ENCODE results near the gene JAK2. TPM values are rescaled to one million over a fixed set of nuclear protein-coding genes. Genes with fewer than 3 reads are reported as not detected.
"Not testable (repeated sequence)": the region's sequence is repeated elsewhere in the genome, so short reads cannot be mapped to it uniquely, and the experiment has no call there.

Gene JAK2
- 17.2 TPM for polyA plus RNA-seq (ENCODE audit: insufficient read length)
- long read RNA-seq, donor 1: 0 reads
- long read RNA-seq, donor 2: 0 reads
- long read RNA-seq, donor 3, partial matches to known transcripts: 0 of 1 reads
- long read RNA-seq, donor 3, other reads (novel, unspliced or antisense): 0 of 1 reads
- long read RNA-seq, donor 4: 0 reads
- long read RNA-seq, donor 5: 0 reads
- long read RNA-seq, donor 6: 0 reads
- long read RNA-seq, donor 7, full-length matches to known transcripts: 2 of 2 reads
- long read RNA-seq, donor 7, partial matches to known transcripts: 0 of 2 reads
- long read RNA-seq, donor 7, other reads (novel, unspliced or antisense): 0 of 2 reads
- long read RNA-seq, donor 8: 0 reads

- DNase-seq: peak; percentile 89
Observed at GRCh38 chr9:4984621-4985385, at the start of gene JAK2. TSS of gene JAK2 (plus strand) at chr9:4985272. CDS start at chr9:5021988, 36,716 bp downstream.

GRCh38 chr9:4936277-4936676 lies 48.8 kb upstream of the JAK2 start:
- no peak for DNase-seq

DNA sequence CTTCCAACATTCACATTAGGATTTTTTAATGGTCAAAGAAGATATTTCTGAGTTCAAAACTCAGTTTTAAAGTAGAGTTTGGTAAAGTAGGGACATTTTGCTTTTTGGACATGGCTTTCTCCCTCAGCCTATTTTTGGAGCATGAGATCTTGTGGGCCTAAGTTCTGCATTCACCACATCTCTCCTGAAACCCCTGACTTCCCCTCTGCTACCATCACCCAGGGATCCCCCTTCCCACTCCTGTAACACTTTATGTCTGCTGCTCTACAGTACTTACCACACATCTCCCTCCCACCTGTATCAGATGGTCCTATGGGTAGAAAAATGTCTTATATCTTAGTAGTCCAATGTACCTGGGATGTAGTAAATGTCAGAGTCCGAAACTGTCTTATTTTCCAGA lies 48.2 kb upstream of the JAK2 start:
- DNase-seq: no peak

DNA sequence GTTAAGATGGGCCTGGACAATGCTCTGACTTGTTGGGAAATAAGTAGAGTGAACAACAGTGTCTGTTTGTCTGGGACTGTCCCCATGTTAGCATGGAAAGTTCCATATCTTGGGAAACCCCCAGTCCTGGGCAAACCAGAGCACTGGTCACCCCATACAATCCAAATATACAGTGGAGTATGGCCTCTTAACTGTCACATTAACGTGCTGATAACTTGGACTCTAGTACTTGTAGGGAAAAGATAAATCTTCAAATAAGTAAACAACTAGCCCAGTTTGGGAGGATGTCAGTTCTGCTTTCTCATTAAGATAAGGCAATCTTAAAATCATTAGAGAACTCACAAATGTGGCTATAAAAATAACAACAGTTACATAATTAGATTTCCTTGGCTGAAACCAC lies 47.6 kb upstream of the JAK2 start:
- DNase-seq: no peak

GRCh38 chr9:4938496-4938895 lies 46.6 kb upstream of the JAK2 start:
- DNase-seq: no peak

DNA sequence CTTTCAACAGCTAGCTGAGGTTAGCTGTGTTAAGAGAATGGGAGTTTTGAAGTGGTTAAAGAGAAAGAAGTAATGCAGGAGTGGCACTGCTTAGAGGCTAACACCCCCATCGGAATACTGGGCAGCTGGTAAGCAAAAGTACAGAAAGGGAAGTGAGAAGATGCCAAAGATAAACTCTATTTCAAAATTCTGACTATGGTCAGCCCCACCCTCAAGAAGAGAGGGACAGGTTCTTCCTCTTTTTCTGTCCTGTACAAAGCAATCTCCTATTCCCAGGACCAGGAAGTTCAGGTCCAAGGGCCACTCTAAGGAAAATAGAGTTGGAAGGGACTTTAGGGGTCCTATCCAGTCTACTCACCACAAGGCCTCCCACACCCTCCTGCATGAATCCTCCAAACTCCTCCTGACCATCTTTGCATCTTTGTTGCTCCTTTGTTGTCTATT lies 45.9 kb upstream of the JAK2 start:
- no peak for DNase-seq

- DNase-seq: not testable (repeated sequence)
Observed at GRCh38 chr9:4942042-4942691, 42.9 kb upstream of the JAK2 start.

DNA sequence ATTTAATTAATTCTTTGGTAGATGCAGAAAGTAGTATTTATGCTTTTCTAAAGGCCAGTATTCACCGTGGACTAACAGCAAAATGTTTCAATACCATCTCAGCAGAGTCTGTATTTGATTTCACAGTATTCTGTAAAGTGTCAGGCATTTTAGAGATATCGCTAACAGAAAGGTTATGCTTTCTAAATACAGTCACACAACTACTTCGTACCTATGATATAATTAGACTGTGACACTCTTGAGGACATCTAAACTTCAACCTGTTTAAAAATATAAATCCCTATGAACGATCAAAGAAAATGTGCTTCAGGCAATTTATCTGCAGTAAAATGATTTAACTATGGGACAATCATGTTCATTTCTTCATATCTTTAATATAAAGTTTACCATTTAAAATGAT lies 41.7 kb upstream of the JAK2 start:
- no peak for DNase-seq

- DNase-seq: not testable (repeated sequence)
Observed at GRCh38 chr9:4944431-4945211, 40.5 kb upstream of the JAK2 start.

- no peak for DNase-seq
Observed at GRCh38 chr9:4946937-4947336, 38.1 kb upstream of the JAK2 start.

DNA sequence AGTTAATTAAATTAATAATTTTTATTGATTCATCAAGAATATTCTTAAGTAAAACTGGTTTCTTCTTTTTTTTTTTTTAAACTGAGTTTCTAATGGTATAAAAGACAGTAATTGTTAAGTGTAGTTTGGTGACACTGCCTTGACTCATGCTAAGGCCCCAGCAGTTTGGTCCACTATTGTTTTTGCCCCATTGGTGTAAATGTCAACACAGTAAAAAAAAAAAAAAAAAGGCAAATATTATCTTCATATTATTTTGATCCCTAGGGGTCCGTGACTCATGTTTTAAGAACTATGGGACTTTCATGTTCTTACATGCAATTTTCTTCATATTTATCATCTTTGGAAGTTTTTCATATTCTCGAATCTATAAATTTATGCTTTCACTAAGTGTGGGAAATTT lies 29.2 kb upstream of the JAK2 start:
- no peak for DNase-seq

DNA sequence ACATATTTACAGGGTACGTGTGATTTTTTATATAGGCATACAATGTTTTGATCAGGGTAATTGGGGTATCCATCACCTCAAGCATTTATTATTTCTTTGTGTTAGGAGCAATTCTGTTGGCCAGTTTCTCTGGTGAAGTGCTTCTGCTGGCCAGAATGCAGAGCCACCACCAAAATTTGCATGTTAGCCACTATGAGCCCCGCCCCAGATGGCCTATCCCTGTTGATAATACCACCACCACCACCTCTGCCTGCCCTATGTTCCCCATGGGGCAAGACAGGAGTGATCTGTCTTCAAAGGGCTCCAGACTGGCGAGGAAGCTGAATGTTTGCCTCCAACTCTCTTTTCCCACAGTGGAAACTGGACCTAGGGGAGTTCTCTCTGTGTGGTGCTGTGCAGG lies 26.0 kb upstream of the JAK2 start:
- DNase-seq: no peak

- DNase-seq: no peak
Observed at GRCh38 chr9:4962085-4962484, 23.0 kb upstream of the JAK2 start.

DNA sequence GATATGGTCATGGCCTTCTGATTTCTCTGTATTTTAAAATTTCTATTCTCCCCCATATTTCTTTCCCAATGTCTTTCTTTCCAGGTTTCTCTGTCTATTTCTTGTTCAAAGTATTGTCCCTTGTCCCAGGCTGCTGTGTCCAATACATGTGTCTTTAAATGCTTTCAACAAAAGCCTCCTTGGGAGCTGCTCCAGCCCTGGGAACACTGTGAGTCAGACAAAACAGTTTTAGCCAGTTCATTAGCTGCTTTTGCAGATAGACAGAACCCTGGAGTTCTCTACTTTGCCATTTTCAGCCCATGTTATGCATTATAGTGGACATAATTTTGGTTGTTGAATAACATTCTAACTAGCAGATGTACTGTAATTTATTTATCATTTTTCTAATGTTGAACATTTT lies 20.5 kb upstream of the JAK2 start:
- no peak for DNase-seq

DNA sequence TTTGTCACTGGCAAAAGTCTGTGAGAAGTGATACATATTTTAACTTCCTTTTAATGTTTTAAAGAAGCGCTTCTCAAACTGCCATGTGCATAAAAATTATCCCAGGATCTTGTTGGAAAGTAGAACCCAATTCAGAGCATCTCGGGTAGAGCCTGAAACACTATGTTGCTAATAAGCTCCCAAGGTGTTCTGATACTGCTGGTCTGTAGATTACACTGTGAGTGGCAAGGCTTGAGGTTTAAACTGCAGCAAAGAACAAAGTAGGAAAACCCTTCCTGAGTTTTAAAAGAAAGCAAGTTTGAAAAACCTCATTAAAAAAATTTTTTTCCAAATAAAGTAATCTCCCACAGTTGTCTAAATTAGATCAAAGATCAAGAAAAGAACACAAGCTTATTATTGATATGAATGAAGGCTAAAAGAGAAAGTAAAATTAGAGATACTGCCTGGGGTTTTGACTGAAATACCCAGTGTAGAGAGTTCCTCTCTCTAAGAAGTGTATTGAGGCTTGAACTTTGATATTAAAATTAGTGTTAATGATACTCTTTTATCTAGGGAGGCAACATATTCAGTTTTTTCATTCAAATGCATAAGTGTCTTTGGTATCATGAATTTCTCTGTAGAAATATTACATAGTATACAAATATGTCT lies 19.8 kb upstream of the JAK2 start:
- DNase-seq: no peak

- no peak for DNase-seq
Observed at GRCh38 chr9:4967523-4967922, 17.5 kb upstream of the JAK2 start.

GRCh38 chr9:4969130-4969529 lies 15.9 kb upstream of the JAK2 start:
- DNase-seq: no peak

GRCh38 chr9:4970970-4971641 lies 14.0 kb upstream of the JAK2 start:
- DNase-seq: no peak

DNA sequence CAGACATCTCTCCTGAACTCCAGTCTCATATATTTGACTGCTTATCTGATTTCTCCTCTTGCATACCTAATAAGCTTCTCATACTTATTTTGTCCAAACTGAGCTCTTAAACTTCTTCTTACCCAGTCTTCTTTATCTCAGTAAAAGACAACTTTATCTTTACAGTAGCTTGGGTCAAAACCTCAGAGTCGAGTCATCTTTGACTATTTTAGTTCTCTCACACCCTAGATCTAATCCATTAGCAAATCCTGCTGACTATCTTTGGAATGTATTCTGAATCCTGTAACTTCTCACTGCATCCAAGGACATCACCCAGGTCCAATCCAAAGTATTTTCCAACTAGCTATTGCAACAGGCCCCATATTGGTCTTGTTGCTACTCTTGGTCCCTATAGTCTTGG lies 11.8 kb upstream of the JAK2 start:
- DNase-seq: no peak

- no peak for DNase-seq
Observed at GRCh38 chr9:4973902-4974301, 11.2 kb upstream of the JAK2 start.

- peak; percentile 60 for DNase-seq
Observed at GRCh38 chr9:4979239-4979638, 5.8 kb upstream of the JAK2 start.

Data from left kidney (tissue), 8 donors.